GM23338 (cell line): ENCODE data around the gene NPDC1. TPM values are rescaled to one million over a fixed set of nuclear protein-coding genes. Genes with fewer than 3 reads are reported as not detected.

ENCODE experiments used
- ATAC-seq: fragments of 200-7000 bp; cut with Tn5 transposase; 3 replicates; pipeline ENCODE4 v1.9.1; 2020
- DNase-seq: peaks from one replicate; pipeline ENCODE4 v3.0.0-alpha.2; 2015; ENCODE audit warnings: low spot score
- H2AFZ ChIP-seq: fragments of 200-600 bp; sonication (generic); 2 replicates; pipeline ENCODE4 v1.8.0; 2016; ENCODE audit warnings: antibody characterized with exemption, mild to moderate bottlenecking, moderate library complexity
- H3F3A ChIP-seq: fragments of 200-600 bp; sonication (generic); replicated peaks from 2 replicates; pipeline ENCODE4 v1.8.0; 2017; ENCODE audit warnings: antibody characterized with exemption, mixed run types, low read depth
- H3K27ac ChIP-seq: fragments of 200-600 bp; sonication (generic); 2 replicates; pipeline ENCODE4 v1.6.1; 2016; ENCODE audit warnings: low read depth
- H3K27me3 ChIP-seq: fragments of 200-600 bp; sonication (generic); 2 replicates; pipeline ENCODE4 v1.8.0; 2016; ENCODE audit warnings: mild to moderate bottlenecking, mixed run types, moderate library complexity; ENCODE audit not compliant: insufficient read depth
- H3K36me3 ChIP-seq: fragments of 200-600 bp; sonication (generic); 2 replicates; pipeline ENCODE4 v1.8.0; 2016; ENCODE audit warnings: mild to moderate bottlenecking; ENCODE audit not compliant: insufficient read depth
- H3K4me1 ChIP-seq: fragments of 200-600 bp; sonication (generic); 2 replicates; pipeline ENCODE4 v1.8.0; 2016; ENCODE audit warnings: mild to moderate bottlenecking, moderate library complexity; ENCODE audit not compliant: insufficient read depth
- H3K4me2 ChIP-seq: fragments of 200-600 bp; sonication (generic); 2 replicates; pipeline ENCODE4 v1.7.1; 2017; ENCODE audit warnings: mixed run types
- H3K4me3 ChIP-seq: fragments of 200-600 bp; sonication (generic); 2 replicates; pipeline ENCODE4 v1.6.1; 2016; ENCODE audit warnings: mixed run types
- H3K79me2 ChIP-seq: fragments of 200-600 bp; sonication (generic); replicated peaks from 2 replicates; pipeline ENCODE4 v1.8.0; 2017; ENCODE audit warnings: mild to moderate bottlenecking; ENCODE audit not compliant: insufficient read depth
- H3K9me2 ChIP-seq: fragments of 200-600 bp; sonication (generic); 2 replicates; pipeline ENCODE4 v1.8.0; 2017; ENCODE audit not compliant: insufficient read depth
- H4K20me1 ChIP-seq: fragments of 200-600 bp; sonication (generic); replicated peaks from 2 replicates; pipeline ENCODE4 v1.8.0; 2017; ENCODE audit warnings: mild to moderate bottlenecking; ENCODE audit not compliant: insufficient read depth
- H3K27ac Mint-ChIP-seq: 2 replicates; pipeline ENCODE4 v1.8.0; 2020; ENCODE audit warnings: inconsistent platforms, mild to moderate bottlenecking, moderate library complexity, mixed read lengths
- H3K27me3 Mint-ChIP-seq: 3 replicates; pipeline ENCODE4 v1.8.0; 2022; ENCODE audit warnings: low read depth, mild to moderate bottlenecking, moderate library complexity, mixed read lengths, inconsistent platforms; ENCODE audit not compliant: insufficient read depth, poor library complexity
- H3K36me3 Mint-ChIP-seq: 3 replicates; pipeline ENCODE4 v1.8.0; 2021; ENCODE audit warnings: low read depth, mild to moderate bottlenecking, inconsistent platforms, moderate library complexity, mixed read lengths
- H3K4me1 Mint-ChIP-seq: 3 replicates; pipeline ENCODE4 v1.8.0; 2020; ENCODE audit warnings: mild to moderate bottlenecking, inconsistent platforms, mixed read lengths
- H3K4me3 Mint-ChIP-seq: 3 replicates; pipeline ENCODE4 v1.8.0; 2021; ENCODE audit warnings: moderate library complexity, mild to moderate bottlenecking, inconsistent platforms, mixed read lengths
- H3K9me3 Mint-ChIP-seq: 3 replicates; pipeline ENCODE4 v1.8.0; 2020; ENCODE audit warnings: moderate library complexity, mild to moderate bottlenecking, inconsistent platforms, mixed read lengths
- CTCF ChIP-seq, 2 experiments: fragments of 200-600 bp in 1 of 2; sonication (generic) in 1 of 2; conservative IDR thresholded peaks; 2 replicates each; pipeline versions ENCODE4 v1.5.1 to v1.6.1; 2016 to 2017; ENCODE audit warnings: antibody characterized with exemption in 2 of 2, low read depth in 2 of 2, mild to moderate bottlenecking in 2 of 2, moderate library complexity in 1 of 2
- ETS1 ChIP-seq: IDR thresholded peaks from 2 replicates; pipeline ENCODE4 v1.6.1; 2016; ENCODE audit warnings: antibody characterized with exemption
- EZH2 ChIP-seq: fragments of 200-600 bp; sonication (generic); IDR thresholded peaks from one replicate; pipeline ENCODE4 v1.8.0; 2017; ENCODE audit warnings: antibody characterized with exemption, mild to moderate bottlenecking, low read depth; ENCODE audit not compliant: unreplicated experiment
- EZH2phosphoT487 ChIP-seq: fragments of 200-600 bp; sonication (generic); IDR thresholded peaks from one replicate; pipeline ENCODE4 v1.8.1; 2018; ENCODE audit warnings: antibody characterized with exemption; ENCODE audit not compliant: unreplicated experiment
- NANOG ChIP-seq: IDR thresholded peaks from 2 replicates; pipeline ENCODE4 v1.6.1; 2016; ENCODE audit warnings: antibody characterized with exemption, borderline replicate concordance
- POLR2AphosphoS5 ChIP-seq: IDR thresholded peaks from 2 replicates; pipeline ENCODE4 v1.6.1; 2016; ENCODE audit warnings: antibody characterized with exemption, low read depth
- REST ChIP-seq: IDR thresholded peaks from one replicate; pipeline ENCODE4 v1.6.1; 2018; ENCODE audit warnings: antibody characterized with exemption; ENCODE audit not compliant: unreplicated experiment
- ZNF114 ChIP-seq: fragments of 250-450 bp; sonication (Bioruptor Pico); IDR thresholded peaks from 2 replicates; pipeline ENCODE4 v1.5.0; 2020; ENCODE audit warnings: mild to moderate bottlenecking, moderate library complexity
- ZNF331 ChIP-seq: fragments of 250-450 bp; sonication (Bioruptor Pico); IDR thresholded peaks from 2 replicates; pipeline ENCODE4 v1.5.0; 2020; ENCODE audit warnings: low read depth, mild to moderate bottlenecking, moderate library complexity
- polyA plus RNA-seq: library from polyadenylated mRNA; unstranded; fragments of >200 nt; fragmentation: Nextera tagmentation; extraction: Ambion mirVana; gene quantifications from 2 replicates; pipeline ENCODE4 v1.2.1, GENCODE V29; 2016
- total RNA-seq: library from RNA; depleted of rRNA; stranded (reverse); fragments of >200 nt; shearing (Covaris generic); gene quantifications from 2 replicates; pipeline ENCODE4 v1.2.3, GENCODE V29; 2014

The NPDC1 gene
- total and polyA plus RNA-seq, 2 experiments from 2014 or later: 34.3 to 35.5 TPM

GRCh38 chr9:137041124-137041523 lies 4.9 kb downstream of the NPDC1 start (continued):
- TF ChIP-seq REST: no peak

GRCh38 chr9:137040568-137040967 lies 5.4 kb downstream of the NPDC1 start:
- peaks cover 15% of the 10 kb centered on the region for H3K27me3 Mint-ChIP-seq
- no peaks in the 10 kb centered on the region; the same call in 2 of the 3 replicates for H3K36me3 Mint-ChIP-seq
- no peak for ATAC-seq
- no peak overlapping the region for H3K27ac Mint-ChIP-seq
- no peak overlapping the region for H3K4me3 Mint-ChIP-seq
- no peak overlapping the region for H3K27ac ChIP-seq
- no peaks in the 10 kb centered on the region for H3K36me3 ChIP-seq
- H3K9me3 Mint-ChIP-seq: no peaks in the 10 kb centered on the region
- peaks cover 7% of the 10 kb centered on the region; the same call in 1 of the 2 replicates for H3K4me1 ChIP-seq
- no peak overlapping the region for H2AFZ ChIP-seq
- no peak overlapping the region for H3K4me2 ChIP-seq
- no peaks in the 10 kb centered on the region; the same call in 1 of the 2 replicates for H4K20me1 ChIP-seq
- peaks cover 7% of the 10 kb centered on the region; the same call in 1 of the 2 replicates for H3K79me2 ChIP-seq
- no peak for DNase-seq
- no peaks in the 10 kb centered on the region for H3K9me2 ChIP-seq
- H3K27me3 ChIP-seq: peaks cover 14% of the 10 kb centered on the region
- H3K4me1 Mint-ChIP-seq: peaks cover 4% of the 10 kb centered on the region; the same call in 1 of the 3 replicates
- H3K4me3 ChIP-seq: no peak overlapping the region
- no peaks in the 10 kb centered on the region for H3F3A ChIP-seq
- TF ChIP-seq EZH2: no peak
- TF ChIP-seq ETS1: no peak
- no peak for TF ChIP-seq NANOG
- no peak for TF ChIP-seq ZNF331 (CRISPR knock-in tag)
- no peak for TF ChIP-seq ZNF114 (CRISPR knock-in tag)
- no peak for TF ChIP-seq REST
- TF ChIP-seq POLR2AphosphoS5: no peak
- no peak for TF ChIP-seq EZH2phosphoT487
- no peak for TF ChIP-seq CTCF (conservative IDR thresholded peaks at IDR 0.05; ENCODE audit: low read depth in 2 of 2)
